Ovary (tissue), 9 donors: ENCODE results near the gene ADAMTSL3. TPM values are rescaled to one million over a fixed set of nuclear protein-coding genes. Genes with fewer than 3 reads are reported as not detected.

ENCODE experiments used
- DNase-seq, 5 donors: peaks; one replicate each; pipeline ENCODE4 v3.0.0-alpha.2; 2019 to 2020
- H3K27ac ChIP-seq, 2 donors: fragments of 200-600 bp; one replicate each; pipeline versions ENCODE4 v1.5.1 to v1.8.0; 2019 to 2022
- H3K27me3 ChIP-seq: fragments of 200-600 bp; one replicate; pipeline ENCODE4 v1.8.0; 2022
- H3K36me3 ChIP-seq: fragments of 200-600 bp; sonication (generic); one replicate; pipeline ENCODE4 v1.5.1; 2019
- H3K4me1 ChIP-seq: one replicate; pipeline ENCODE4 v1.8.1; 2013; ENCODE audit warnings: mild to moderate bottlenecking, moderate library complexity; ENCODE audit not compliant: insufficient read depth
- H3K4me3 ChIP-seq: fragments of 200-600 bp; sonication (generic); one replicate; pipeline ENCODE4 v1.5.1; 2017
- H3K9me3 ChIP-seq, 2 donors: fragments of 200-600 bp in 1 of 2; sonication (generic) in 1 of 2; one replicate each; pipeline versions ENCODE4 v1.5.1 to v1.8.1; 2013 to 2019; ENCODE audit warnings: mild to moderate bottlenecking in 1 of 2, moderate library complexity in 1 of 2
- CTCF ChIP-seq, 3 donors: fragments of 450-650 bp in 2 of 3; fragments of 200-600 bp in 1 of 3; IDR thresholded peaks; one replicate each; pipeline versions ENCODE4 v1.5.1 to v1.8.0; 2016 to 2022; ENCODE audit warnings: antibody characterized with exemption in 3 of 3, mild to moderate bottlenecking in 1 of 3
- EP300 ChIP-seq: sonication (generic); formaldehyde crosslinking; IDR thresholded peaks from one replicate; pipeline ENCODE4 v1.6.1; 2017; ENCODE audit warnings: antibody characterized with exemption
- POLR2A ChIP-seq: fragments of 450-650 bp; IDR thresholded peaks from one replicate; pipeline ENCODE4 v1.6.1; 2017; ENCODE audit warnings: antibody characterized with exemption, mild to moderate bottlenecking, moderate library complexity
- WGBS, 3 donors: extraction: QIAGEN DNeasy Blood & Tissue Kit in 1 of 3; methylation state at CpG; one replicate each; pipeline versions ENCODE4 v1.1.5 to v1.1.7; 2013 to 2017; 5-methylcytosine and 5-hydroxymethylcytosine counted together
- intact Hi-C, 4 donors: fragments of 100-400 bp; cut with DNase I; formaldehyde crosslinking; loops; one replicate each; pipeline versions ENCODE4 v1.11.0 to v1.15.1; 2022 to 2023
- polyA plus RNA-seq, 2 donors: library from polyadenylated mRNA; stranded (reverse); fragments of 200-250 nt in 1 of 2; fragments of 350-450 nt in 1 of 2; fragmentation: Illumina TruSeq in 1 of 2; extraction: RNeasy Lipid Tissue Mini Kit (QIAGEN cat#74804) in 1 of 2; gene quantifications; one replicate each; pipeline ENCODE4 v1.2.3, GENCODE V29; 2013 to 2014
- total RNA-seq, 7 donors: library from RNA; depleted of rRNA in 2 of 7; stranded (reverse); fragments of >200 nt in 2 of 7; fragmentation: NEBNext Ultra II Directional in 3 of 7; extraction: Animal tissue kit (Norgen Biotek cat#: 25700) in 3 of 7; gene quantifications; one replicate each; pipeline versions ENCODE4 v1.1.0 to v1.2.4, GENCODE V29; 2016 to 2023
- donor health status: DM: no; HTN: no; CAD: no; lungs with moderate emphysema.
- donor health status: DM: no; HTN: no; CAD: no.
- donor health status: Bipolar disorder and iron deficiency.
- donor health status: DM: yes; HTN: yes; CAD: no.
- donor health status: DM: no; HTN: no; CAD: no.
- donor health status: DM: yes; HTN: yes; CAD: no.

Gene ADAMTSL3
- total and polyA plus RNA-seq, 9 donors, result 0.96 to 9.0 (median 3.7) TPM

- no peak for DNase-seq
- TF ChIP-seq EP300, result no peak
- TF ChIP-seq POLR2A, result no peak
- TF ChIP-seq CTCF (IDR thresholded peaks at IDR 0.05), result no peak
- Histone ChIP-seq H3K36me3 (no peaks in the 10 kb centered on the region), H3K9me3 (no peaks in the 10 kb centered on the region), H3K4me1 (no peaks in the 10 kb centered on the region), H3K4me3 (no peak overlapping the region), H3K27ac (no peak overlapping the region), H3K27me3 (no peaks in the 10 kb centered on the region)
- WGBS, 3 donors, result 92 to 97% (median 95%) methylated on average over 2 of the region's 2 CpGs
- intact Hi-C loops, result no loop called here
These were observed 66.5 kb downstream of the ADAMTSL3 start for GRCh38 chr15:83720468-83720867.

- H3K27me3 ChIP-seq, result no peaks in the 10 kb centered on the region
- H3K27ac ChIP-seq, result no peak overlapping the region
- no peaks in the 10 kb centered on the region for H3K4me1 ChIP-seq
- no peak overlapping the region for H3K4me3 ChIP-seq
- no peak for DNase-seq
- no peaks in the 10 kb centered on the region for H3K9me3 ChIP-seq
- no peak for TF ChIP-seq EP300
- TF ChIP-seq POLR2A, result no peak
- no peak for TF ChIP-seq CTCF (IDR thresholded peaks at IDR 0.05)
- intact Hi-C loops, result no loop called here
- H3K36me3 ChIP-seq, result no peaks in the 10 kb centered on the region
These were observed 67.1 kb downstream of the ADAMTSL3 start for GRCh38 chr15:83721031-83721430.

- TF ChIP-seq EP300, result no peak
- no peak for TF ChIP-seq CTCF (IDR thresholded peaks at IDR 0.05)
- no peak for TF ChIP-seq POLR2A
- no peaks in the 10 kb centered on the region for H3K4me1 ChIP-seq
- 74 to 80% (median 76%) methylated on average over 3 of the region's 3 CpGs for WGBS, 3 donors
- no peak for DNase-seq
- H3K27me3 ChIP-seq, result no peaks in the 10 kb centered on the region
- no peak overlapping the region for H3K4me3 ChIP-seq
- H3K36me3 ChIP-seq, result no peaks in the 10 kb centered on the region
- intact Hi-C loops, result no loop called here
- no peak overlapping the region for H3K27ac ChIP-seq
- H3K9me3 ChIP-seq, result no peaks in the 10 kb centered on the region
These were observed 68.1 kb downstream of the ADAMTSL3 start for GRCh38 chr15:83721981-83722380.

GRCh38 chr15:83723216-83723615 lies 69.3 kb downstream of the ADAMTSL3 start:
- no peak for DNase-seq
- no peaks in the 10 kb centered on the region for H3K36me3 ChIP-seq
- H3K27me3 ChIP-seq, result no peaks in the 10 kb centered on the region
- H3K4me3 ChIP-seq, result no peak overlapping the region
- no peaks in the 10 kb centered on the region for H3K4me1 ChIP-seq
- no peak overlapping the region for H3K27ac ChIP-seq
- no peak for TF ChIP-seq EP300
- no peak for TF ChIP-seq CTCF (IDR thresholded peaks at IDR 0.05)
- no peak for TF ChIP-seq POLR2A
- no peaks in the 10 kb centered on the region for H3K9me3 ChIP-seq
- 6 to 19% (median 10%) methylated on average over 1 of the region's 1 CpG for WGBS, 3 donors
- intact Hi-C loops, result no loop called here

DNA sequence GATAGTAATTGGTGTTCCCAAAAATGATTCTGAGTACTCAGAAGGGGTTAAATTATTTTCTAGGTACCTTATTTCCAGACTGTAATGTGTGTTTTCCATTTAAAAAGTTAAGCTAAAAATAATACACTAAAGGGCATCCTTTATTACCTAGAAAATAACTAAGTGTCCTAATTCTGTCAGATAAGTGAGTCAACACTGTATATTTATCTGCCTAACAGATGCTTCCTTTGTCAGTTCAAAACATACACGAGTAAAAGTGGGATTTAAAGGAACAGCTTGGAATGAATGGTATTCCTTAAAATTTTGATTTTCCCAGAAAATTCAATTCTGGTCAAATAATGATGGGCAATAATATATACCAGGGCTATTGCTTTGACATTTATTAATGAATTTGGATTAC lies 78.3 kb downstream of the ADAMTSL3 start:
- no peak for DNase-seq
- H3K27ac ChIP-seq, result no peak overlapping the region
- intact Hi-C loops, result no loop called here
- H3K36me3 ChIP-seq, result no peaks in the 10 kb centered on the region
- H3K4me1 ChIP-seq, result no peaks in the 10 kb centered on the region
- H3K9me3 ChIP-seq, result no peaks in the 10 kb centered on the region
- H3K4me3 ChIP-seq, result no peak overlapping the region
- 0 to 7% (median 2%) methylated on average over 1 of the region's 1 CpG for WGBS, 3 donors
- TF ChIP-seq POLR2A (no peak), CTCF (IDR thresholded peaks at IDR 0.05) (no peak), EP300 (no peak)
- no peaks in the 10 kb centered on the region for H3K27me3 ChIP-seq
